HG03159 (cell line): ENCODE results near the gene MAN1B1.

ENCODE experiments used
- ATAC-seq: cut with Tn5 transposase; IDR thresholded peaks from one replicate; pipeline ENCODE4 v1.9.1; 2021; ENCODE audit warnings: mild to moderate bottlenecking, moderate library complexity; ENCODE audit not compliant: unreplicated experiment

MAN1B1 gene

DNA sequence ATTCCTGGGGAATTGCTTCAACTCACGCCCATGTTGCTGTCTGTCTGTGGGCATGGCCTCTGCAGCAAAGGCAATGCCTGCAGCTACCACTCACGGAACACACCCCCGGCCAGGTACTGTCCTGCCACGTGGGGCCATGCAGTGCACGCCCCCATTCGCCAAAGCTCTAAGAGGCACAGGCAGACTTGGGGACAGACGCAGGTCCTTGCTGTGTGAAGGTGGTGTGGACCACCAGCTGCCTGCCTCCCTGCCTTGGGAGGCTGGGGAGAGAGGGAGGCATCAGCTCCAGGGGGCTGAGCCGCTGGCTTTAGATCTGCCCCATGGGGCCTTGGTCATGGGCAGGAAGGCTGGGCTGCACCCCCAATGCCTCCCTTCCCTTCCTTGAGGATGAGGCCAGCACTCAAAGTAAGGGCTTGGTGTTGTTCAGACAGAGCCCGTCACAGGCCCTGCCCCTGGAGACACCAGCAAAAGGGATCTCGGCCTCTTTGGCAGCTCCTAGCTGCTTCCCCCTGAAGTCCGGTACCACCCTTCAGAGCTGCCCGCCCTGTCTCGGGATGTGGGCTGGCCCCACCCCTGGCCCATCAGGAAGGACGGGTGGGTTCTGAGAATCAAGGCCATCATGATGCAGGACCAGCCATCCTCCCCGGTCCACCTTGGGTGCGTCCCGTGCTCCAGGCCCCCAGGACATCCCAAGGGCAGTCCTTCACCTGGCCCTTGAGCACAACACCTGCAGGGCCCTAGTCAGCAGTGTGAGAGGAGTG lies 54.4 kb downstream of the MAN1B1 start:
- no peak for ATAC-seq

DNA sequence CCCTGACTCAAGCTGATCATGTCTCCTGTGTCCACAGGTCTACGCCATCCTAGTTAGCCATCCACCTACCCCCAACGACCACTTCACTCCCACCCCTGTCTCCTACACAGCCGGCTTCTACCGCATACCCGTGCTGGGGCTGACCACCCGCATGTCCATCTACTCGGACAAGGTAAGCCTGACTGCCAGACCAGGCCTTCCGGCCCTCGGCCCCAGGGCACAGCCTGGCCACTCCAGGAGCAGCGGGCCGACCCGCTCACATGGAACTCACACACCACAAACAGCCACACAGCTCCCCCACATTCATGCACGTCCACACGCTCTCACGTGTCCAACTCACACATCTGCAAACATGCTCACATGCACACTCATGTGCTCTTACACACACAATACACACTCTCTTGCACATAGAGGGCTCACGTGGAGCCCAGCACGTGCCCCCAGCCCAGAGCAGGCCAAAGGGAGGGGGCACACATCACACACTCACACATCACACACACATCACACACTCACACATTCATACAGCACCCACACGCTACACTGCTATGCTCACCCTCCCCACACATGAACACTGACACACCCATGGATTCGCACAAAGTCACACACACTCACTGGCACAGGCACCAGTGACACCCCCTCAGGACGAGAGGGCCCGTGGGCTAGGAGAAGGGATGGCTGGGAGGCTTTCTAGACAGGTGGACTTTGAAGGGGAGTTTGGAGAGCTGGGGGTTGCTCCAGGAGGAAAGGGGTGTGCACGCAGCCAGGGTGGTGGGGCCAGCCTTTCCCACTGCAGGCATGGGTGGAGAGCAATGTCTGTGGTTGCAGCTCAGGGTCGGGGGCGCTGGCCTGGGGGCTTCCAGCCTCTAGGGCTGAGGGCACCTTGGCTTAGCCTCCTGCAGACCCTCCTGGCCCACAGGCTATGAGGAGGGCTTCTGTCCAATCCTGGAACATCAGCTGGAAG lies 55.5 kb downstream of the MAN1B1 start:
- ATAC-seq, result no peak

DNA sequence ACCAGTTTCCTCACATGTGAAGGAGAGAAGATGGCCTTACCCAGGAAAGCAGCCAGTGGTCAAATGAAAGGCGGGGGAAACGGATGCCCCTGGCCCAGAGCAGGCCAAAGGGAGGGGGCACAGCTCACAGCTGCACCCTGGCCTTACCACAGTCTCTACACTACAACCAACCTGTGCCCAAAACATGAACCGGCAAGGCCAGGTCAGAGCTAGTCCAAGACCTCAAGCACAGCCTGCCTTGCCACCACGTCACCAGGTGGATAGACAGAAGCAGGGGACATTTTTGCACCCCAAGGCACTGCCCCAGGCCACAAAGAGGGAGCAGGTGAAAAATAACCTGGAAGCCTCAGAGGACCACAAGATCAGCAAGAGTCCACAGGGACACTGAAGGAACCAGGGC lies 56.7 kb downstream of the MAN1B1 start:
- no peak for ATAC-seq

DNA sequence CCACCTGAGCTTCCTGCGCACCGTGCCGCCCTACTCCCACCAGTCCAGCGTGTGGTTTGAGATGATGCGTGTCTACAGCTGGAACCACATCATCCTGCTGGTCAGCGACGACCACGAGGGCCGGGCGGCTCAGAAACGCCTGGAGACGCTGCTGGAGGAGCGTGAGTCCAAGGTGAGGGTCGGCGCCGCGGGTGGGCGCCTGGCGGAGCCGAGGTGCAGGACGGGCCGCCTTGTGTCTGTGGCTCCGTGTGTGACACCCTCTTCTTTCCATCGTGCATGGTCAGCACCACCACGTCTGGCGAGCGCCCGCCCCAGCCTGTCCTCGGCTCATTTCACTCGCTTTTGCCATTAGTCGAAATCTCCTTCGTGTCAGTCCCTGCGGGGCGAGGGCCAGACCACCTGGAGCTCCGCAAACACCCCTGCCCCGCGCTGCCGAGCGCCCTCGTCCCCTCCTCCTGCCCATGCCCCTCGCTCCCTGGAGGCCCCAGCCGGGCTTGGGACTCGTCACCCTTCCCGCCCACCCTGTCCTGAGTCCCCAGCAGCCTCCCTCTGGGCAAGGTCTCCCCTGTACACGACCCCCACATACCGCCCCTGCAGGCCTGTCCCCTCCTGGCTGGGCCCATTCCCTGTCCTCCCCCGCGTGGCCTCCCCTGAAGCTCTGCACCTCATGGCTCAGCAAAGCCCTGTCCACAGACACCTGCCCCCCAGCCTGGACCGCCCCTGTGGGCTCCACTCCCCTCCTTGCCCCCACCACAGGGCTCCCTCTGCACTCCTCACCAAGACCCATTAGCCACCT lies 59.1 kb downstream of the MAN1B1 start:
- no peak for ATAC-seq

DNA sequence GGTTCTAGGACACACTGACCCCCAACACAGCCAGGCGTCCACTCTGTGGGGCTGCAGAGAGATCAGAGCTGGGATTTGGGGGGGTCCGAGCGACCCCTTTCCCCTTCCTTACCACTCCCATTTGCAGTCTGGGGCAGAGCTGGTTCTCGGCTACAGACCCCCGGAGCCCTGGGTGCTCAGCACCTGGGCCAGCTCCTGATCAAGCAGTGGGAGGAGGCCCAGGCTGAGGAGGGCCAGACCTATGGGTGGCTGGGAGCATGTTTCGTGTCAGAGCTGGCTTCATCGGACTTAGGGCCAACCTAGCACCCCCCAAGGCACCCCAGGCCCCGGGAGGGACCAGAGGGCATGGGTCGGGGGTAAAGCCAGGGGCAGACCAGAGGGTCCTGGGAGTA lies 59.7 kb downstream of the MAN1B1 start:
- no peak for ATAC-seq

DNA sequence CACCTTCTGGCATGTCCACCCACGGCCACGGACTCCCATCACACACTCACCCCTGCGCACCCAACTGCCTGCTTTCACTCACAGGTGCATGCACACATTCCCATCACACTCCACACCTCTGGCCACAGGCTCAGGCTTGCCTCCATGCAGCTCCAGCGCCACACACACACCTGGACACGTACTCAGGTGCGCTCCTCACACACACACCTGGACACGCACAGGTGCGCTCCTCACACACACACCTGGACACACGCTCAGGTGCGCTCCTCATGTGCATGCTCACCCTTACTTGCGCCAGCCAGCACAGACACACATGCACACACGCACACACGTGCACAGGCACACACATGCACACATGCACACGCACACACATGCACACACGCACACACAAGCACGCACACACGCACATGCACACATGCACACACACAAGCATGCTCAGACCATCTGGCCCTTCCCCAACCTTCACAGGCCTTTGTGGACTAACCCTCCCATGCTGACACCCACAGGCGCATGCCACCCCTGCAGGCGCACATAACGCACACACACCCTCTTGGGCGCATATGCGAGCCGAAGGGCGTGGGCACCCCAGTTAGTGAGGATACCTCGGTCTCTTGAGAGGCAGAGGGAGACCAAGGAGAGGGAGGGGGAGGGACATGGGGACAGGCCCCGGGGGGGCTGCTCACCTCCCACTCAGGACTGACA lies 60.5 kb downstream of the MAN1B1 start:
- ATAC-seq, result no peak

DNA sequence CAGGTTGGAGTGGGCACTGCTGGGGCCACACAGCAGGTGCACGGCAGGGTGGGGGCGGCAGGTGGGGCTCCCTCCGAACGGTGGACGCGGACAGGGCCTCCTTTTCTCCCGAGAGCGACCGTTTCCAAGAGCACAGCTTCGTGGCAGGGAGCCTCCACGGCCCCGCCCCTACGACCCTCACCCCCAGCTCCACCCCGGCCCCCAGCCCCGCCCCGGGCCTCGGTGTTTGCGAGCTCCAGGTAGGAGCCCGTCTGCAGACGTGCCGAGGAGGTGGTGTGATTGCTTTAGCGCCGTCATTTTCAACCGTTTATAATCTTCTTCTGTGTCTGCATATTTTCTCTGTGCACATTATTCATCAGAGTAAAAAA lies 61.0 kb downstream of the MAN1B1 start:
- ATAC-seq, result no peak

DNA sequence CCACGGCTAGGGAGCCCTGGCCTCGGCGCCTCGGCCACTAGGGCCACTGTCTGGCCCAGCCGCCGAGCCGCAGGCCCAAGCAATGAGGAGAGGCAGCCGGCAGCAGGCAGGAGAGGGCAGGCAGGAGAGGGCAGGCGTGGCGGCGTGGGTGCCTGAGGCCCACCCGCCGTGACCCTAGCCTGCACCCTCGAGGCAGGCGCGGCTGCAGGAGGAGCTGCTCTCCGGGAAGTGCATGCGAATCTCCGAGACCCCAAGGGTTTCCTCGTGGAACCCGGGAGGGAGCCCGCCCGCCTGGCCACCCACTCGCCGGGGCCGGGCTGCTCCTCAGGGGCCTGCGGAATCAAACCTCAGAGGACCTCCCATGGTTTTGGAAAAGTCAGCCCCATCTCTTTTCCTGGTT lies 61.5 kb downstream of the MAN1B1 start:
- no peak for ATAC-seq

DNA sequence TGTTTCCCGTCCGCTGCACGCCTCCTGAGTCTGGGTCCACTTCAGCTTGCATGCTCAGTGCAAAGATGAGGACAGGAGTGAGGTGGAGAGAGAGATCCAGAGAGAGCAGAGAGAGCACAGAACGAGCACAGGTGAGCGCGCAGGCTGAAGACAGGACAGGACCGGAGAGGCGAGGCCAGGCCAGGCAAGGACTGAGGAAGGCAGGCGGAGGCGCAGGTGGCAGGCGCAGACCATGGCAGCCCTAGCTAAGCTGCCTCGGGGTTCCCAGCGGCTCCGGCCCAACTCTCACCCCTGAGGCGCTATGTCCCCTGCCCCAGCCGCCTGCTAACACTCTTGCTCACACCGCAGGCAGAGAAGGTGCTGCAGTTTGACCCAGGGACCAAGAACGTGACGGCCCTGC lies 61.9 kb downstream of the MAN1B1 start:
- no peak for ATAC-seq

DNA sequence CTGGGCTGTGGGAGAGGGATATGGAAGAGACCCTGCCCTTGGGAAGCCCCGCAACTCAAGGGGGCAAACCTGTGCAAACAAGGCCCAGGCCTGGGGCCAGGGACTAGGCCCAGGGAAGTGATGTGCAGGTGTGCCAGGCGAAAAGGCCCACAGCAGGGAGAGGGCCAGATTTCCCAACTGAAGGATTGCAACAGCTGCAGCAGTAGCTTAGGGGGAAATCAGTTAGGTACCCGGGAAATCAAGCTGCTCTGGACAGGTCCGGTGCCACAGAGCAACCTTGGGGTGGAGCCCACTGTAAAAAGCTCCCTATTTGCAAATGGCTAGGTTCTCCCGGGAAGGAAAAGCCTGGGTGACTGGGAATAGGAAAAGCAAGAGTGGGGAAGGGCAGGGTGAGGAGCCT lies 62.6 kb downstream of the MAN1B1 start:
- no peak for ATAC-seq

DNA sequence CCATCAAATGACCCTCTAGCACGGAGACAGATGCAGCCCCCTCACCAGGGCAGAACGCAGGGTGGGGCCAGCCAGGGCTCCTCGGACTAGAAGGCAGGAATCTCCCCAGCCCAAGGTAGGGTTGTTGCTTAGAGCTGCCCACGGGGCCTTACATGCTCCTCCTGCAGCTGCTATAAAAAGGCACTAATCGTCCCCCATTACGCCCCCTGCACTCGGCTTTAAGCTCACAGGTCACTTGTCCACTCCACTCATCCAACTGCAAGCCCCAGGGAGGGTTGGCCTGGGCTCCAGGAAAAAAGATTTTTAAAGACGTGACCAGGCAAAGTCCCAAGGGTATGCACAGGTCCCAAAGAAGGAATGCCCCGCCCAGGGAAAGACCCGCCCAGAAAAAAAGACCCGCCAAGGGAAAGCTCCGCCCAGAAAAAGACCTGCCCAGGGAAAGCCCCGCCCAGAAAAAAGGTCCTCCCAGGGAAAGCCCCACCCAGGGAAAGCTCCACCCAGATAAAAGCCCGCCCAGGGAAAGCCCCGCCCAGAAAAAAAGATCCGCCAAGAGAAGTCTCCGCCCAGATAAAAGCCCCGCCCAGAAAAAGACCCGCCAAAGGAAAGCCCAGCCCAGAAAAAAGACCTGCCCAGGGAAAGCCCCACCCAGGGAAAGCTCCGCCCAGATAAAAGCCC lies 63.3 kb downstream of the MAN1B1 start:
- peak; percentile 24 for ATAC-seq

DNA sequence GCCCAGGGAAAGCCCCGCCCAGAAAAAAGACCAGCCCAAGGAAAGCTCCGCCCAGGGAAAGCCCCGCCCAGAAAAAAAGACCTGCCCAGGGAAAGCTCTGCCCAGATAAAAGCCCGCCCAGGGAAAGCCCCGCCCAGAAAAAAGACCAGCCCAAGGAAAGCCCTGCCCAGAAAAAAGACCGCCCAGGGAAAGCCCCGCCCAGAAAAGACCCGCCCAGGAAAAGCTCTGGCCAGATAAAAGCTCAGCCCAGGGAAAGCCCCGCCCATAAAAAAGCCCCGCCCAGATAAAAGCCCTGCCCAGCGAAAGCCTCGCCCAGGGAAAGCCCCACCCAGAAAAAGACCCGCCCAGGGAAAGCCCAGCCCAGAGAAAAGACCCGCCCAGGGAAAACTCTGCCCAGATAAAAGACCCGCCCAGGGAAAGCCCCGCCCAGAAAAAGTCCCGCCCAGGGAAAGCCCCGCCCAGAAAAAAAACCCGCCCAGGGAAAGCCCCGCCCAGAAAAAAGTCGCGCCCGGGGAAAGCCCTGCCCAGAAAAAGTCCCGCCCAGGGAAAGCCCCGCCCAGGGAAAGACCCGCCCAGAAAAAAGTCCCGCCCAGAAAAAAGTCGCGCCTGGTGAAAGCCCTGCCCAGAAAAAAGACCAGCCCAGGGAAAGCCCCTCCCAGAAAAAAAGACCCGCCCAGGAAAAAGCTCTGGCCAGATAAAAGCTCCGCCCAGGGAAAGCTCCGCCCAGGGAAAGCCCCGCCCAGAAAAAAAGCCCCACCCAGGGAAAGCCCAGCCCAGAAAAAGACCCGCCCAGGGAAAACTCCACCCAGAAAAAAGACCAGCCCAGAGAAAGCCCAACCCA lies 64.1 kb downstream of the MAN1B1 start:
- ATAC-seq, result peak; percentile 48

DNA sequence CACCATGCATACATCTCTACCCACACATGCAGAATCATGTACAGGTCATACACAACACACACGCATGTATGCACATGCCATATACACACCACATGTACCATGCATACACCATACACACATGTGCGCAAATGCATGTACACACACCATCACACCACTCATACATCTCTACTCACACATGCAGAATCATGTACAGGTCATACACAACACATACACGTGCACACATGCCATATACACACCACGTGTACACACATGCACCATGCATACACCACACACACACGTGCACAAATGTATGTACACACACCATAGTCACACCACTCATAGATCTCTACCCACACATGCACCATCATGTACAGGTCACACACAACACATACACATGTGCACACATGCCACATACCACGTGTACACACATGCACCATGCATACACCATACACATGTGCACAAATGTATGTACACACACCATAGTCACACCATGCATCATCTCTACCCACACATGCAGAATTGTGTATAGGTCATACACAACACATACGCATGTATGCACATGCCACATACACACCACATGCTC lies 66.1 kb downstream of the MAN1B1 start:
- ATAC-seq, result no peak

DNA sequence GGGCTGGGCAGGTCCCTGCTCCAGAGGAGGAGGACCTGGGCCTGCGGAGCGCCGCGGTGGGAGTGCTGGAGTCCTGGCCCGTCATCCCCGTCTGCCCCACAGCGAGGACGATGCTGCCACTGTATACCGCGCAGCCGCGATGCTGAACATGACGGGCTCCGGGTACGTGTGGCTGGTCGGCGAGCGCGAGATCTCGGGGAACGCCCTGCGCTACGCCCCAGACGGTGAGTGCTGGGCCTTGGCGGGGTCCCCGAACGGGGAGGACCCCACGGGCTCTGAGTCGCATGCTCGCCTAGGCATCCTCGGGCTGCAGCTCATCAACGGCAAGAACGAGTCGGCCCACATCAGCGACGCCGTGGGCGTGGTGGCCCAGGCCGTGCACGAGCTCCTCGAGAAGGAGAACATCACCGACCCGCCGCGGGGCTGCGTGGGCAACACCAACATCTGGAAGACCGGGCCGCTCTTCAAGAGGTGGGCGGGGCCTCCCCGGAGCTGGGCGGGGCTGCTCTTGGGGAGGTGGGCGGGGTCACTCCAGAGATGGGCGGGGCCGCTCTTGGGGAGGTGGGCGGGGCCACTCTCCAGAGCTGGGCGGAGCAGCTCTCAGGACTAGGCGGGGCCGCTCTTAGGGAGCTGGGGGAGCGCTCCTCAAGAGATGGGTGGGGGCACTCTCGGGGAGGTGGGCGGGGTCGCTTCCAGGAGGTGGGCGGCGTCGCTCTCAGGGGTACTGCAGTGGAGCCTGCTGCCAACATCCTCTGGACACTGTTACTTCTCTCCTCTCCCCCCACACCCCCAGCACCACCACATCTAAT lies 70.0 kb downstream of the MAN1B1 start:
- no peak for ATAC-seq

DNA sequence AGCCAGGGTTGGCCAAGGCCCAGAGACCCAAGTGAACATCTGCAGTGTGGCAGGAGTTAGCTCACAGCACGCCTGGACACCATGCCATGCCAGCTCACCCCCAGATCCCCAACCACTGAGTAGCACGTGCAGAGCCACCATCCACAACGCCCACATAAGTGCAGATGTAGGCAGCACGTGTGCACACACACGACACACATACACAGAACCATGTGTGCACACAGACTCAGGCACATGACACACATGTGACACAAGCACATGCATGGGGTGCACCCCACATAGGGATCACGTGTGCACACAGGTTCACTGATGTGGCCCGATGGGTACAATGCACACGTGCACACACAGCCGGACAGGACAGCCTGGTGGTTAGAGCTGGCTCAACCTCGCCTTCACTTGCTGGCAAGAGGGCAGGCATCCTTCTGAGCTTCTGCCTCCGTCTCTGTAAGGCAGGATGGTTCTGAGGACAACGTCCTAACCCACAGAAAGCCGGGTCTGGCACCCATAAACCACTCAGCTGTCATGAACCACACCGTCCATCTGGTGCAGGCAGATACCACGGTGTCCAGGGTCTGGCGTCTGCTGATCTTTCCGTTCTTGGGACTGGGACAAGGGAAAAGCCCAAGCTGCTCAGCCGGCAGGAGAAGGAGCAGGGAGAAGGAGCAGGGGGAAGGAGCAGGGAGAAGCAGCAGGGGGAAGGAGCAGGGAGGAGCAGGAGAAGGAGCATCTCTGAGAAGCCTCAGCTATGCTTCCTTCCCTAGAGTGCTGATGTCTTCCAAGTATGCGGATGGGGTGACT lies 71.0 kb downstream of the MAN1B1 start:
- ATAC-seq, result no peak

DNA sequence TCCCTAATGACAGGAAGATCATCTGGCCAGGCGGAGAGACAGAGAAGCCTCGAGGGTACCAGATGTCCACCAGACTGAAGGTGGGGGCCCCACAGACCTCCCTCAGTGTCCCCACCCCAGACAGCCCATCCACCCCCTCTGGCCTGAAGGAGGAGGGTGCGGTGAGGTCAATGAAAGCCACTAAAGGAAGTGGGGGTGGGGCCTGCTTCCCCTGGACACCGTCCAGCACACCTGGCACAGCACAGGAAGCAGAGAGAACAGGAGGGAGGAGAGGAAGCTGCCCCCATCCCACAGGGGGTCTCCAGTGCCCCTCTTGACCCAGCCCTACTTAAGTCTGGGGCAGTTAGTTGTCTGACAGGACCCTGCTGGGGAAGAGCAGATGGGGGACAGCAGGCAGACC lies 71.8 kb downstream of the MAN1B1 start:
- no peak for ATAC-seq
